Stimulated activated CD4-positive, alpha-beta T cell treated with anti-CD3 and anti-CD28 coated beads, Interleukin-4, amount 100 ng/mL, for 24 hours (primary cell): ENCODE data around the gene STX4.
A peak's percentile ranks its signal among the peaks of the same experiment; 100 is the strongest.

Experiments
- DNase-seq: peaks from one replicate; pipeline ENCODE4 v3.0.0-alpha.2; 2020

Gene STX4

DNA sequence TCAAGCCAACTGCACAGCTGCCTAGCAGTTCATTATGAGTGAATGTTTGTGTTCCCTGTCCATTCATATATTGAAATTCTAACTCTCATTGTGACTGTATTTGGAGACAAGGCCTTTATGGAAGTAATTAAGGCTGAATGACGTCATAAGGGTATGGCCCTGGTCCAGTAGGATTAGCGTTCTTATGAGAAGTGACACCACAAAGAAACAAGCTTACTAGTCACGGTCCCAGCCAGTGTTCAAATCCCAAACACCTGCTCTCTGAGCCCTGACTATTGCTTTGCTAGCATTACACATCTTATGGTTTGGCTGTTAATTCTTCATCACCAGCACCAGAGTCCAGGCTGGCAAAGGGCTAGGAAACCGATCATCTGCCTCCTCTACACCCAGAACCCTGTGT, 38.5 kb downstream of the STX4 start:
- DNase-seq, result no peak

DNA sequence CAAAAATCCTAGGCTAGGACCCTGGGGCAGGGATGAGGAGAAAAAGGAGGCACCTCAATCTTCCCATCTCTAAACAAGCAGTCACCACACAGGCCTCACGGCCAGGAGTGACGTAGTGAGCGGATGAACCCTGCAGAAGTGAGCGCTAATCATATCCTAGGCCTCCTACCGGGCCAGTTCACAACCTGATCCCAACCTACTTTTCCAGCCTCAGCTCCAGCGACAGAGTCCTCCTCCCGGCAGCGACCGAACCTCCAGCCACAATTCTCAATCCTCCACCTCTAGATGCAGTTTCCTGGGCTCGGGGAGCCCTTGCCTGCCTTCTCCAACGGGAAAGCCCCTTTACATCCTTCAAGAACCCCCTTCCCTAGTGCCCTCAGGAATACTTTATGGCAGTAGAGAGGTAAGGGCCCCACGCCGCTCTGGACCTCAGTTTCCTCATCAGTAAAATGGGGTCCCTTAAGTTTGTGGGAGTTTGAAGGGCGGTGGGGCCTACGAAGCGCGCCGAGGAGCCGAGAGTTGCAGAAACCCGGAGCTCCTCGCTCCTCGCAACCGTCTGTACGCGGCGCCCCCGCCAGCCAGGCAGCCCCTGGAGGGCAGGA, 39.3 kb downstream of the STX4 start:
- peak; percentile 26 for DNase-seq

DNA sequence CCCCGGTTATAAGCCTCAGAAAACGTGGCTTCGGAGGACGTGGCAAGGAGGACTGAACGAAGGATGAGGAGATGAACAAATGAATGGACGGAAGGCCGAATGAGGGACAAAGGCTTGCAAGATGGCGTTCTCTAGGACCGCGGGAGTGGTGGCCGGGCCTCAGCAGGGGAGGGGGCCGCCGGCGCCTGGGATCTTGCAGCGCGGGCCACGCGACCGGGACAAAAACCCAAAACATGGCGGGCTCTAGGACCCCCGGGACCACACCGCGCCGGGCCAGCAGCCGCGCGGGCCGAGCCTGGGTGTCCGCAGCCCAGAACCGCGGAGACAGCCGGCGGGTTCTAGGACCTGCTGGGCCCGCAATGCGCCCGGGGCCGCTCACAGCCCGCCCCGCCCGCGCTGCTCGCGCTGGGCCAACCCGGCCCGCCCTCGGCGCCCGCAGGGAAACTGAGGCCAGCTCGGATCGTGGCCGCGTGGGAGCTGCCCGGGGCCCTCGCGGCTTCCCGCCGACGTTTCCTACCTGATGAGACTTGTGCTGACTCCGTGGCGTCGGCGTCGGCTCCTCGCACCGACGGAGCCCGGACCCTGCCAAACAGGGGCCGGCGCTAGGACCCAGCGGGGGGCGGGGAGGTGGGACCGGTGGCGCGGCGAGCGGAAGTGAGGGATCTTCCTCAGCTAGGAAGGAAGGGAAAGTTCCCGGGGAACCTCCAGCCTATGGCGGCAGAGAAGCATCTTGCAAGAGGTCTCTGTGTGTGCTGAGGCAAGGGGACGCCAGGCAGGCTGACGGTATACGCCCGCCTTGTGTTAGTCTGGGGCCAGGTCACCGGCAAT, 40.0 kb downstream of the STX4 start:
- DNase-seq, result peak; percentile 90

DNA sequence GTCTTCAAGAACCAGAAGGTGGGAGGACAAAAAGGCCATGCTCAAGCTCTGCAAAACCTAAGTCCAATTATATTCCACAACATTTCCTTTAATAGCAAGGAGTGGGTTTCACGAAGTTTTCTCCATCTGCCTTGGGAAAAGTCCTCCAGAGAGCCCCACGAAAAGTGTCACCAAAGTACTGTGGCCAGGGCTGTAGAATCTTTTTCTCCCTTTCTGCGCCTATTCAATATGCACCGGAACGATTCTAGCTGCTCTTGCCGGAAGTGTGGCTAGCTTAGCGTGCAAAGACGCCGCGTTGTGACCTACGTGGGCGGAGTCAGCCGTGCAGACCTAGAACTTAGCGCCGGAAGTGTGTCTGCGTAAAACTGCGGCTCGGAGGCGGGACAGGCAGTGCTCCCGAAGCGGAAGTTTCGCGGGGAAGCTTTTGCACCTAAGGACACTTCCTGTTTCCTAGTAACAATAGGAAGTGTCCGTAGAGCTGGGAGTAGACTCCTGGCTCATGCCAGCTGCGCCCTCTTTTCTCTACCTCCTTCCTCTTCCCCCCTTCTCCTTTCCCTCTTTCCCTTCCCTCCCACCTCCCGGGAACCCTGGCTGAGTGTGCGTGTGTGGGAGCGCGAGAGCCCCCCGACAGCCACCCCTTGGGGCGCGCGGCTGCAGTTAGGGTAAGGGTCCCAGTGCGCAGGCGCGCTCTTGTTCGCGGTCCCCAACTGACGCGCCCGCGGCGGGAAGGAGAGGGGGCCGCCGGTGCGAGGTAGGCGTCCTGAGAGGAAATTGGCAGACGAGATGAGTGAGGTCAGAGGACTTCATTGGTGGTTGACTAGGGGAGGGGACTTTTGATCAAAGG, 40.8 kb downstream of the STX4 start, which contains the start of the genes ZNF646 and ZNF668:
ZNF646 (plus strand) TSS at position 453 of the 844 bp plus-strand sequence. CDS start 1,903 bp downstream, outside the sequence.
ZNF668 (minus strand) TSS at position 271 of the 844 bp plus-strand sequence. CDS start 9,781 bp downstream, outside the sequence.
- DNase-seq, result peak; percentile 99

DNA sequence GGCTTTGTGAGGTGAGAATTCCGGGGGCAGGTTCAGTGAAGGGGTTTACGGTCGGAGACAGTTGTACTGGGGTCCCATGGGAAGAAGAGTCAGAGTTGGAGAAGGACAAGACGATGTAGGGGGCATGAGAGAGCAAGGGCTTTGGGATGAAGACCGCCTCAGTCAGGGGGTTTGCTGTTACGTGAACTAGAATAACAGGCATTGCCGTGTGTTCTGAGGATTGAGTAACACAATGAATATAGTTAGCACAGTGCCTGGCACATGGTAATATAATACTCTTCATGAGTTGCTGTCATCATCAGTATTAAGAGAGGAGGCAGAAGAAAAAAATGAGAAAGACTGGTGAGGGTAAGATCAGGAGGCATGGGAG, 41.4 kb downstream of the STX4 start:
- DNase-seq, result no peak

DNA sequence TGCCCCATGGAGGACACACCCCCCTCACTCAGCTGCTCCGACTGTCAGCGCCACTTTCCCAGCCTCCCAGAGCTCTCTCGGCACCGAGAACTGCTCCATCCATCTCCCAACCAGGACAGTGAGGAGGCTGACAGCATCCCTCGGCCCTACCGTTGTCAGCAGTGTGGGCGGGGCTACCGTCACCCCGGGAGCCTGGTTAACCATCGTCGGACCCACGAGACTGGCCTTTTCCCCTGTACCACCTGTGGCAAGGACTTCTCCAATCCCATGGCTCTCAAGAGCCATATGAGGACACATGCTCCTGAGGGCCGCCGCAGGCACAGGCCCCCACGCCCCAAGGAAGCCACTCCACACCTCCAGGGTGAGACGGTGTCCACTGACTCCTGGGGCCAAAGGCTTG, 43.0 kb downstream of the STX4 start:
- no peak for DNase-seq

DNA sequence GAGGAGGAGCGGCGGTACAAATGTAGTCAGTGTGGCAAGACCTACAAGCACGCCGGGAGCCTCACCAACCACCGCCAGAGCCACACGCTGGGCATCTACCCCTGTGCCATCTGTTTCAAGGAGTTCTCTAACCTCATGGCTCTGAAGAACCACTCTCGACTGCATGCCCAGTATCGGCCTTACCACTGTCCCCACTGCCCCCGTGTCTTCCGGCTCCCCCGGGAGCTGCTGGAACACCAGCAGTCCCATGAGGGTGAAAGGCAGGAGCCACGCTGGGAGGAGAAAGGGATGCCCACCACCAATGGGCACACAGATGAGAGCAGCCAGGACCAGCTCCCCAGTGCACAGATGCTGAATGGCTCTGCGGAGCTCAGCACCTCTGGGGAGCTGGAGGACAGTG, 43.7 kb downstream of the STX4 start:
- DNase-seq, result no peak

DNA sequence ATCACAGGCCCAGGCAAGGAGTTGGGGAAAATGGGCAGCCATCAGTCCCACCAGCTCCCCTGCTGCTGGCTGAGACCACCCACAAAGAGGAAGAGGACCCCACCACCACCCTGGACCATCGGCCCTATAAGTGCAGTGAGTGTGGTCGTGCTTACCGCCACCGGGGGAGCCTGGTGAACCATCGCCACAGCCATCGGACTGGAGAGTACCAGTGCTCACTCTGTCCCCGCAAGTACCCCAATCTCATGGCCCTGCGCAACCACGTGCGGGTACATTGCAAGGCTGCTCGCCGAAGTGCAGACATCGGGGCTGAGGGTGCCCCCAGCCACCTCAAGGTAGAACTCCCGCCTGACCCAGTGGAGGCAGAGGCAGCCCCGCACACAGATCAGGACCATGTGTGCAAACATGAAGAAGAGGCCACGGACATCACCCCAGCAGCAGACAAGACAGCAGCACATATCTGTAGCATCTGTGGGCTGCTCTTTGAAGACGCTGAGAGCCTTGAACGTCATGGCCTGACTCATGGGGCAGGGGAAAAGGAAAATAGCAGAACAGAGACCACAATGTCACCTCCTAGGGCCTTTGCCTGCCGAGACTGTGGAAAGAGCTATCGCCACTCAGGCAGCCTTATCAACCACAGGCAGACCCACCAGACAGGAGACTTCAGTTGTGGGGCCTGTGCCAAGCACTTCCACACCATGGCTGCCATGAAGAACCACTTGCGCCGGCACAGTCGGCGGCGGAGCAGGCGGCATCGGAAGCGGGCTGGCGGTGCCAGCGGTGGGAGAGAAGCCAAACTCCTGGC, 44.4 kb downstream of the STX4 start:
- DNase-seq, result no peak

DNA sequence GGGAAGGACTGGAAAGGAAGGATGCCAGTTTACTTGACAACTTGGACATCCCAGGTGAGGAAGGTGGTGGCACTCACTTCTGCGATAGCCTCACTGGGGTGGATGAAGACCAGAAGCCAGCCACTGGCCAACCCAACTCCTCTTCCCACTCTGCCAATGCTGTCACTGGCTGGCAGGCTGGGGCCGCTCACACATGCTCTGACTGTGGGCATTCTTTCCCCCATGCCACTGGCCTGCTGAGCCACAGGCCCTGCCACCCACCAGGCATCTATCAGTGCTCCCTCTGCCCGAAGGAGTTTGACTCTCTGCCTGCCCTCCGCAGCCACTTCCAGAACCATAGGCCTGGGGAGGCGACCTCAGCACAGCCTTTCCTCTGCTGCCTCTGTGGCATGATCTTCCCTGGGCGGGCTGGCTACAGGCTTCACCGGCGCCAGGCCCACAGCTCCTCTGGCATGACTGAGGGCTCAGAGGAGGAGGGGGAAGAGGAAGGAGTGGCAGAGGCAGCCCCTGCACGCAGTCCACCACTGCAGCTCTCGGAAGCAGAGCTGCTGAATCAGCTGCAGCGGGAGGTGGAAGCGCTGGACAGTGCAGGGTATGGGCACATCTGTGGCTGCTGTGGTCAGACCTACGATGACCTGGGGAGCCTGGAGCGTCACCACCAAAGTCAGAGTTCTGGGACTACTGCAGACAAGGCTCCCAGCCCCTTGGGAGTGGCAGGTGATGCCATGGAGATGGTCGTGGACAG, 45.4 kb downstream of the STX4 start:
- no peak for DNase-seq

DNA sequence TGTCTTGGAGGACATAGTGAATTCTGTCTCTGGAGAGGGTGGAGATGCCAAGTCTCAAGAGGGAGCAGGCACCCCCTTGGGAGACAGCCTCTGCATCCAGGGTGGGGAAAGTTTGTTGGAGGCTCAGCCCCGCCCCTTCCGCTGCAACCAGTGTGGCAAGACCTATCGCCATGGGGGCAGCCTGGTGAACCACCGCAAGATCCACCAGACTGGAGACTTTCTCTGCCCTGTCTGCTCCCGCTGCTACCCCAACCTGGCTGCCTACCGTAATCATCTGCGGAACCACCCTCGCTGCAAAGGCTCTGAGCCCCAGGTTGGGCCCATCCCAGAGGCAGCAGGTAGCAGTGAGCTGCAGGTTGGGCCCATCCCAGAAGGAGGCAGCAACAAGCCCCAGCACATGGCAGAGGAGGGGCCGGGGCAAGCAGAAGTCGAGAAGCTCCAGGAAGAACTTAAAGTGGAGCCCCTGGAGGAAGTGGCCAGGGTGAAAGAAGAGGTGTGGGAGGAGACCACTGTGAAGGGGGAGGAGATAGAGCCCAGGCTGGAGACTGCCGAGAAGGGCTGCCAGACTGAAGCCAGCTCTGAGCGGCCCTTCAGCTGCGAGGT, 46.1 kb downstream of the STX4 start:
- no peak for DNase-seq

DNA sequence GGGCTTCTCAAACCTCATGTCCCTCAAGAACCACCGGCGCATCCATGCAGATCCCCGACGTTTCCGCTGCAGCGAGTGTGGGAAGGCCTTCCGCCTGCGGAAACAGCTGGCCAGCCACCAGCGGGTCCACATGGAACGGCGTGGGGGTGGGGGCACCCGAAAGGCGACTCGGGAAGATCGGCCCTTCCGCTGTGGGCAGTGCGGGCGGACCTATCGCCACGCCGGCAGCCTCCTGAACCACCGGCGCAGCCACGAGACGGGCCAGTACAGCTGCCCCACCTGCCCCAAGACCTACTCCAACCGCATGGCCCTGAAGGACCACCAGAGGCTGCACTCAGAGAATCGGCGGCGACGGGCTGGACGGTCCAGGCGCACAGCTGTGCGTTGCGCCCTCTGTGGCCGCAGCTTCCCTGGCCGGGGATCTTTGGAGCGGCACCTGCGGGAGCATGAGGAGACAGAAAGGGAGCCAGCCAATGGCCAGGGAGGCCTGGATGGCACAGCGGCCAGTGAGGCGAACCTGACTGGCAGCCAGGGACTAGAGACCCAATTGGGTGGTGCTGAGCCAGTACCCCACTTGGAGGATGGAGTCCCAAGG, 46.8 kb downstream of the STX4 start:
- DNase-seq, result no peak

DNA sequence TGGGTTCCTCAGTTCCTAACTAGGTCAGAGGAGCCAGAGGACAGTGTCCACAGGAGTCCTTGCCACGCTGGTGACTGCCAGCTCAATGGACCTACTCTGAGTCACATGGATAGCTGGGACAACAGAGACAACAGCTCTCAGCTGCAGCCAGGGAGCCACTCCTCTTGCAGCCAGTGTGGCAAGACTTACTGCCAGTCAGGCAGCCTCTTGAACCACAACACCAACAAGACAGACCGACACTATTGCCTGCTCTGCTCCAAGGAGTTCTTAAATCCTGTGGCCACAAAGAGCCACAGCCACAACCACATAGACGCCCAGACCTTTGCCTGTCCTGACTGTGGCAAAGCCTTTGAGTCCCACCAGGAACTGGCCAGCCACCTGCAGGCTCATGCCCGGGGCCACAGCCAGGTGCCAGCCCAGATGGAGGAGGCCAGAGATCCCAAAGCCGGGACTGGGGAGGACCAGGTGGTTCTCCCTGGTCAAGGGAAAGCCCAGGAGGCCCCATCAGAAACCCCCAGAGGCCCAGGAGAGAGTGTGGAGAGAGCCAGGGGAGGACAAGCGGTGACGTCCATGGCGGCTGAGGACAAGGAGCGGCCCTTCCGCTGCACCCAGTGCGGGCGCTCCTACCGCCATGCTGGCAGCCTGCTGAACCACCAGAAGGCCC, 47.5 kb downstream of the STX4 start:
- DNase-seq, result no peak

DNA sequence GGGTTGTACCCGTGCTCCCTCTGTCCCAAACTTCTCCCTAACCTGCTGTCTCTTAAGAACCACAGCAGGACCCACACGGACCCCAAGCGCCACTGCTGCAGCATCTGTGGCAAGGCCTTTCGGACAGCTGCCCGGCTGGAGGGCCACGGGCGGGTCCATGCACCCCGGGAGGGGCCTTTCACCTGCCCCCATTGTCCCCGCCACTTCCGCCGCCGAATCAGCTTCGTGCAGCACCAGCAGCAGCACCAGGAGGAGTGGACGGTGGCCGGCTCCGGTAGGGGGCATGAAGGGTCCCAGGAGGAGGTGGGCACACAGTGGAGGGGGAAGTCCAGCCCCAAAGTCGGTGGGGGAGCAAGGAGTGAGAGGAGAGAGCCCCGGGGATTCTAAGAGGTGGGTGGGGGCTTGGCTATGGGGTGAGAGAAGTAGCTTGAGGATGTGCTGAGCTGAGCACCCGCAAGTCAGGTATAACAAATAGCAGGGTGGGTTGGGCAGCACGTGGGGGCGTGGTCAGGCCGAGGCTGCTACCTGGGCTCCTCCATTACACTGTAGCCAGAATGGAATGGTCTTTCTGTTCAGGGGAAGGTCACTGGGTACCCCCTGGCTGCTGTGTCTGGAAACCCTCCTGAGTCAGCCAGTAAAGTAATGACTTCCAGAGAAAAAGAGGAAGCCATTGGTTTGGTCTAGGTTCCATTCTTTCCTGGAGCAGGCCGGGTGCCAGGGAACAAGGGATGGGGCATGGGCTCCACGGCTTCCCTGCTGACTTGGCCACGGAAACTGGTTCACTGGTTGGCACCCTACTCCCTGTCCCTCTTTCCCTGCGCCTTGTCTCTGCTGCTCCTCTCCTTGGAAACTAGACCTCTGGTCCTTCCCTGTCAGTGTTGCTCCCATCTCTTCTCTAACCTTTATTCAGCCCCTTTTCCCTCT, 48.3 kb downstream of the STX4 start:
- no peak for DNase-seq

DNA sequence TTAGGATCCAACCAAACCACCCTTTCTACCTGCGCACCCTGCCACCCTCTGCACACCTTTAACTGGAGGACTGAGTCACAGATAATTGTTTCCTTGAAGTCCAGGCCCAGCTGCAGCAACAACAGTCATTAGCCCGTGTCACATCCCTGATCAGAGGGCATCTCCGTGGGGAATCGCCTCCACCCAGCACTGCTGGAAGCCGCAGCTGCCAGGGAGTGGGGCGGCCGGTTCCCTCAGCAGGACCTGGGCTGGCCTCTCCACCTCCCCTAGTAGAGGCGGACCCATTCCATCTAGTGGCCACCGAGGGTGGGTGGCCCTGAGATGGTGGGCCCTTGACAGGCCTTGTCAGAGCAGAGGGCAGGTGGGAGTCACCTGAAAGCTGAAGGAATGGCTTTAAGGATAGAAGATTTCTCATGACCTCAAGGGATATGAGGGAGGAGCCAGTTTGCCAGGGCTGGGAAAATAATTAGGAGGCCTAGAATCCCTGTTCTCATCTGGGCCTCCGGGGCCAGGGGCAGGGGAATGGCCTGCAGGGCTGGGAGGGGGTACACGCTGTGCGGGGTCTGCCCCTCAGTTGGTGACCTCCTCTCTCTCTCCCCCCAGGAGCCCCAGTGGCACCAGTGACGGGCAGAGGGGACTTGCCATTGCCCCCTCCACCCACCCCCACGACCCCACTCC, 49.1 kb downstream of the STX4 start:
- DNase-seq, result no peak

DNA sequence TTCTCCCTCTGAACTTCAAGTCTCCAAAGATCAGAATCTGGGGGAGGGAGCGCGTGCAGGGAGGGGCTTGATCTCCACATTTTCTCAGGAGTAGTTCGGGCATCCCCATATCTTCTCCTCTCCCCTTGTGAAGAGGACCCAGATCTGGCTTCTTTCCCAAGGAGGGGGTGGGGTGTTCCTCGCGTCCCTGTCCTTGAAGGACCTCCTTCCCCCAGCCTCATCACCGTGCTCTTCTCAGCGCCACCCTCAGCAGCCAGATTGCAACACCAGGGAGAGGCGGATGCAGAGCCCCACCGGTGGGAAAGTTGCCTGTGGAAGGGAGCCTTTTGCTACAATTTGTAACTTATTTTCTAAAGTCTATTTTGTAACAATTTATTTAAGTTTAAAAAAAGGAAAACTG, 49.7 kb downstream of the STX4 start:
- no peak for DNase-seq

DNA sequence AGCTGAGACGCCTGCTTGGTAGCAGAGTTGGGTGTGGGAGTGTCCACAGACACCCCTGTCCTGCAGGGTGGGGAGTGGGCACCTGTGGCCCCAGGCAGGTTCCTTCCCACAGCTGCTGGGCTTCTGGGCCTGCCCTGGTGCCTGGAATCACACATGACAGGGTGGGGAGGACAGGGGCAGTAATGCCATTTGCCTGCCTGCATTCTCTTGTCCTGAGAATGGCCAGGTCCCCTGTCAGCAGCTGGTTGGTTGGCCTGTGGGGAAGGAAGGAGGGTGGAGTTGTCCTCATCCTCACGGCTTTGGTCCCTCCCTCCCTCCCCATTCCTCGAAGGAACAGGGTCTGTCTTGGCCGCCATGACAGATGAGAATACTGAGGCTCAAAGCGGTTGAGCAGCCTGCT, 50.2 kb downstream of the STX4 start:
- DNase-seq, result no peak

DNA sequence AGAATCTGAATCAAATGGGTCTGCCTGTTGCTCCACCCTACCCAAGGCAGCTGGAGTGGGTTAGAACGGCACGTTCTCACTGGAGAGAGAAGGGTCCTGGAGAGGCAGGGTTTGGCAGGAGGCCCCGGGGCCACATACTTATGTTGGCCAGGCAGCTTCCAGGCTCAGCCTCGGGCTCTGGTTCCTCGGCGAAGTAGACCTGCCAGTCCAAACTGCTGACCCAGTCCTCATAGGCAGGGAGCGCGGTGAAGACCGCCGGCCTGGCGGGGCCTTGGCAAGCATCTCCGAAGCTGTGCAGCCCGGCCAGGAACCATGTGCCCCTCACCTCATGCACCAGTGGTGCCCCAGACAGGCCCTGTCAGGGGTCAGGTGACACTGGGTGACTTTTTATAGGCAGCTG, 50.6 kb downstream of the STX4 start:
- no peak for DNase-seq

DNA sequence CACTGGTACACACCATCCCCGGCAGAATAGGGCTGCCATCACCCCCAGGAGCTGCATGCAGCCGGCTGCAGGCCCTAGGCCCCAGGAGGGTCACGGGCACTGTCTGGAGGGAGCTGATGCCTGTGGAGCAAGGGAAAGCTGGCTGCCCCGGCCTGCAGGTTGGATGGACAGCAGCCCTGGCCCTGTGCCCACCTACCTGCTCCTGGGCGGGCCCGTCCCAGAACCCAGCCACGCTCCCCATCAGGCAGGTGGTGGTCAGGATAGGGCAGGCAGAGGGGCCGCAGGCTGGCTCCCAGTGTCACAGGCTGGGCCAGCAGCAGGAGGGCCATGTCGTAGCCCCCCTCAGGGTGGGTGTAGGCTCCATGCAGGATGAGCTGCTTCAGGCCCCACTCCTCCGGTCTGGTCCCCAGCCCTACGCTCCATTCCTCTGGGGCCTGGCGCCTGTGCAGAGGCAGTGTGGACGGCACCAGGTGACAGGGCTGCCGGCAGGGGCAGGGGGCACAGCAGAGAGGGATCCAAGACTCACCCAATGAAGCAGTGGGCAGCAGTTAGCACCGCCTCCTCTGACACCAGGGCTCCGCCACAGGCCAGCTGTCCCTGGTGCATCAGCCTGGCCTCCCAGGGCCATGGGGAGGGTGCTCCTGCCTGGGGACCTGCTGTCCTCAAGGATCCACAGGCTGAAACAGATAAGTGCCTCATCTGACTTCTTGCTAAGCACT, 51.4 kb downstream of the STX4 start:
- no peak for DNase-seq
